Panc1 (cell line): ENCODE measurements around the gene TTLL7.

Experiments used
- POLR2AphosphoS5 ChIP-seq: IDR thresholded peaks from 2 replicates; pipeline ENCODE4 v1.6.1; 2012; ENCODE audit warnings: mild to moderate bottlenecking, low read depth, low read length, moderate library complexity
- REST ChIP-seq, 2 experiments: IDR thresholded peaks; 2 replicates each; pipeline ENCODE4 v1.6.1; 2011 to 2012; ENCODE audit warnings: low read depth in 2 of 2, control low read depth in 1 of 2, low read length in 1 of 2, mild to moderate bottlenecking in 1 of 2, moderate library complexity in 1 of 2; ENCODE audit not compliant: insufficient read depth in 1 of 2
- SIN3A ChIP-seq: IDR thresholded peaks from 2 replicates; pipeline ENCODE4 v1.6.1; 2012; ENCODE audit warnings: low read depth, mild to moderate bottlenecking, low read length, moderate library complexity, borderline replicate concordance; ENCODE audit not compliant: insufficient read depth
- TCF7L2 ChIP-seq: IDR thresholded peaks from 2 replicates; pipeline ENCODE4 v1.6.1; 2011; ENCODE audit warnings: mild to moderate bottlenecking, low read depth, low read length, inconsistent platforms
- TF ChIP-seq, protein P1 (sequence below): fragments of 450-650 bp; IDR thresholded peaks from 2 replicates; pipeline ENCODE4 v1.5.1; 2017; ENCODE audit warnings: mild to moderate bottlenecking

- TF ChIP-seq, protein P1, sequence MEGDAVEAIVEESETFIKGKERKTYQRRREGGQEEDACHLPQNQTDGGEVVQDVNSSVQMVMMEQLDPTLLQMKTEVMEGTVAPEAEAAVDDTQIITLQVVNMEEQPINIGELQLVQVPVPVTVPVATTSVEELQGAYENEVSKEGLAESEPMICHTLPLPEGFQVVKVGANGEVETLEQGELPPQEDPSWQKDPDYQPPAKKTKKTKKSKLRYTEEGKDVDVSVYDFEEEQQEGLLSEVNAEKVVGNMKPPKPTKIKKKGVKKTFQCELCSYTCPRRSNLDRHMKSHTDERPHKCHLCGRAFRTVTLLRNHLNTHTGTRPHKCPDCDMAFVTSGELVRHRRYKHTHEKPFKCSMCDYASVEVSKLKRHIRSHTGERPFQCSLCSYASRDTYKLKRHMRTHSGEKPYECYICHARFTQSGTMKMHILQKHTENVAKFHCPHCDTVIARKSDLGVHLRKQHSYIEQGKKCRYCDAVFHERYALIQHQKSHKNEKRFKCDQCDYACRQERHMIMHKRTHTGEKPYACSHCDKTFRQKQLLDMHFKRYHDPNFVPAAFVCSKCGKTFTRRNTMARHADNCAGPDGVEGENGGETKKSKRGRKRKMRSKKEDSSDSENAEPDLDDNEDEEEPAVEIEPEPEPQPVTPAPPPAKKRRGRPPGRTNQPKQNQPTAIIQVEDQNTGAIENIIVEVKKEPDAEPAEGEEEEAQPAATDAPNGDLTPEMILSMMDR, result no peak
- no peak for TF ChIP-seq SIN3A
- no peak for TF ChIP-seq REST (IDR thresholded peaks at IDR 0.05; ENCODE audit: insufficient read depth in 1 of 2, low read depth in 2 of 2, low read length in 1 of 2)
- no peak for TF ChIP-seq TCF7L2
- TF ChIP-seq POLR2AphosphoS5, result no peak
Observed at GRCh38 chr1:83909687-83910086, 89.2 kb downstream of the TTLL7 start.
